G401 (cell line): ENCODE results near the gene TACC3. TPM values are rescaled to one million over a fixed set of nuclear protein-coding genes. Genes with fewer than 3 reads are reported as not detected.

Source experiments
- DNase-seq: peaks from one replicate; pipeline ENCODE4 v3.0.0-alpha.2; 2015; ENCODE audit warnings: low spot score
- in situ Hi-C: cut with HindIII; loops from 2 replicates; pipeline ENCODE4 v1.10.0; 2016; ENCODE audit warnings: low sequenced_read_pairs, mixed read lengths
- total RNA-seq: library from RNA; depleted of rRNA; stranded (reverse); fragments of >200 nt; shearing (Covaris generic); gene quantifications from 2 replicates; pipeline ENCODE4 v1.2.3, GENCODE V29; 2014

Gene TACC3
- total RNA-seq, 1 experiment from 2014 or later: 164 TPM

DNA sequence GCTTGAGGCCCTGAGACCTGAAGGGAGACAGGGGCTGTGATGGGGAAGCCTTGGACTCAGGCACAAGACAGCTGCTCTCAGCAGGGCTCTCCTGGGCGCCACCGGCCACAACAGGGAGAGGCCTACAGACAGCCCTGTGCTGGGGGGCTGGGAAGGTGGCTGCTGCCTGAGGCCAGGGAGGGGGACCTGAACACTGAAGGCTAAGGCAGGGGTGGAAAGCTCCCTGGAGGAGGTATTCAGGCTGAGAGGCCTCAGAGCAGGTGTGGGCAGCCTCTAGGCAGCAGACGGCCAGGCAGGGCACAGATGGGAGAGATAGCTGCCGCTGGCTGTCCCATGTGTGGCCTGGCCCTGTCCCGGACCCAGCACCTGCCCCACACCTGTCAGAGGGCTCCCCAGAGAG is 33.0 kb downstream of the TACC3 start:
- no peak for DNase-seq
- in situ Hi-C loops: no loop called here

GRCh38 chr4:1755297-1755696 is 34.0 kb downstream of the TACC3 start:
- in situ Hi-C loops: no loop called here

GRCh38 chr4:1756079-1756478 is 34.8 kb downstream of the TACC3 start:
- DNase-seq: no peak
- in situ Hi-C loops: no loop called here

More at GRCh38 chr4:1755297-1755696, 34.0 kb downstream of the TACC3 start:
- no peak for DNase-seq

DNA sequence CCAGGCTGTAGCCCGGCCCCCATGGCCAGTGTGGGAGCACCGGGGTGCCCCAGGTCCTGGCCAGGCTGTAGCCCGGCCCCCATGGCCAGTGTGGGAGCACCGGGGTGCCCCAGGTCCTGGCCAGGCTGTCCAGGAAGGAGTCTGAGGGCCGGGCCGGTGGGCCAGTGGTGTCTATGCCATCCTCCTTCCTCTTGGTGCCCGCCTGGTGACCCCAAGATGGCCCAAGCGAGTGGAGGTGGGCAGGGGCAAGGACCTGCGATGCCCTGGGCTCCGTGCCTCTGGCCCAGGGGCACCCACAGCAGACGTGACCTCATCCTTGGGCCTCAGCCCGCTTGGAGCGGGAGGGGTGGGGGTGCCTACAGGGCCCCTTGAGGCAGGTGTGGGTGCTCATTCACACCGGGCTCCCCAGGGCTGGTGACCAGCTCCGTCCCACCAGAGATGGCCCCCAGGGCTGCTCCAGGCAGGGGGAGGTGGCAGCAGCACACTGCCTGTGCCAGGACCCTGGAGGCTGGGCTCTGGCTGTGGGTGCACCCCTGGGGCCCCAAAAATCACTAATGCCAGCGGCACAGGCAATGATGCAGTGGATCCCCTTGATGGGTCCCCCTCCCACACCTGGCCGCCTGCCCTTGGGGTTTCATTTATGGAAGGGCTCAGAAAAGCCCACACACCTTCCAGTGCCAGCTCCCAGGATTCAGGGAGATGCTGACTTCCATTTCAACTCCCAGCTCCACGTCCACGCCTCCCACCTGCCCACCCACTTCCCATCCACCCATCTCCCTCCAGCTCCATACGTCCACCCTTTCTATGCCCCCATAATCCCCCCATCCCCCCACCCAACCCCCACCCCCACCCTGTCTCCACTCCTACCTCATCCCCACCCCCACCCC is 35.8 kb downstream of the TACC3 start:
- in situ Hi-C loops: no loop called here
- no peak for DNase-seq

DNA sequence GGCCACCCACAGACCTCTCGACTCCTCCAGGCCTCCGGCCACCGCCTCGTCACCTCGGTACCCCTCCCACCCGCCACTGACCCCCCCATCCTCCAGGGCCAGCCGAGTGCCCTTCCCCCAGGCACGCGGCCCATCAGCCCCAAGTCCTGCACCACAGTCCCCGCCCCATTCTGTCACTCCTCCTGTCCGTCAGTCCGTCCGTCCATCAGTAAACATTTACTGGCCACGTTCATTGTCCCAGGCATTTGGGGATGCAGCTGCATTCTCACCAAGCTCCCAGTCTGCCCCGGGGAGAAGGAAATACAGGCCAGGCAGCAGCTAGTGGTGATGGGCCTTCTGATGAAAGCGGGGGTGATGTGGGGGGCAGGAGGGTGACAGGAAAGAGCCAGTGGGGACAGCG is 36.5 kb downstream of the TACC3 start:
- DNase-seq: no peak
- in situ Hi-C loops: no loop called here

DNA sequence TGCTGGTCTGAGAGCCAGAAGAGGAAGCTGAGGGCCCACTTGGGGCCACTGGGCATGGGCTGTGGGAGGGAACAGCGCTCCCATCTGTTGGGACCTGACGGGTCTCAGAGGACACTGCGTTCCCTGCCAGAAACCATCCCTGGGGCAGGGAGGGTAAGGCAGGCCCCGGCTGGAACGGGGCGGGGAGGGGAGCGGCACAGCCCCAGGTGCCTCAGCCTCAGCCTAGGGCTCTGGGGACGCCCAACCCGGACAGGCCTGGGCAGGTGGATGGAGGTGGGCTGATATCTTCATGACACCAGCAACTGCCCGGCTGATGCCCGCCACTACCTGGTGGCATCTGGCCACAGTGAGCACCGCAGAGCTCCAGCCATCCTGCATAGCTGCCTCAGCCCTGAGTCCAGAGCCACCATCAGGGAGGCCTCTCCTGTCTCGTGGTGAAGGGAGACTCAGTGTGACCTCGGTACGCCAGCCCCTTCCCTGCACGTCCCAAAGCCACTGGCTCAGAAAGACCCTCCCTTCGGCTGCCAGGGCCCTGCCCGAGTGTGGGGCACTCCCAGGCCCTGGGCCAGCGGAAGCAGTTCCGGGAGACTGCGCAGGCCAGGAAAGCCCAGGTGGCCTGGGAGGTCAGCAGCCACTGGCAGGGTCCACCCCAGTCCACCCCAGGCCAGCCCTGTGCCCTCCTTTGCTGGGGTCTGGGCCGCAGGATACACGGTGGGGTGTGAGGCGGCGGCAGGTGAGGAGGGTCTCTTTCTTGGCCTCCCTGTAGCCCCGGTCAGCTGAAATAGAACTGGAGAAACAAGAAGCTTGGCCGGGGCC is 37.2 kb downstream of the TACC3 start:
- in situ Hi-C loops: no loop called here
- no peak for DNase-seq

DNA sequence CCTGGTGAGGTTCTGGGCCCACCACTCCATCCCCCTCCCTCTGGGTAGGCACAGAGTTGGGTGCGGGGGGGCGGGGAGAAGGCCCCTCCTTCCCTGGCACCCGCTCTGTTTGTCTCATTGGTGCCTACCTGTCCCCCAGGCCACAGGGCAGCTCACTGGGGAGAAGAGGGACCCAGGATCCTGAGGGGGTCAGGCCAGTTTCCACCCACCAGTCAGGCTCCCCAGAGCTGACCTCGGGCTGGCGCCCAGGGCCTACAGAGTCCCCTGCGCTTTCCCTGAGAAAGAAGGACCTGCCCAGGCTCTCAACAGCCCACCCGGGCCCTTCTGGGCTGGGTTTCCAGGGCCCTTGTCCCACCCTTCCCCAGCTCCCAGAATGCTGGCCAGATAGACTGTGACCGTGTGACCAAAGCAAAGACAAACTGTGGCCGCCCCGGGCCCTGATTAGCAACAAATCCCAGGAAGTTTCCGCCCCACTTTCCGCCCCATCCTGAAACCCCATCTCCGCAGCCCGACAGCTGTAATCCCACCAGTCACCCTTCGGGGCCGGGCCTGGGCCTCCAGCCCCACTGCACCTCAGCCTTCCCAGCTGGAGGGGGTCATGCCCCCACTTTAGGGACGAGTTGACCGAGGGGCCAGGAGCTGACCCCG is 38.0 kb downstream of the TACC3 start:
- no peak for DNase-seq
- in situ Hi-C loops: no loop called here

DNA sequence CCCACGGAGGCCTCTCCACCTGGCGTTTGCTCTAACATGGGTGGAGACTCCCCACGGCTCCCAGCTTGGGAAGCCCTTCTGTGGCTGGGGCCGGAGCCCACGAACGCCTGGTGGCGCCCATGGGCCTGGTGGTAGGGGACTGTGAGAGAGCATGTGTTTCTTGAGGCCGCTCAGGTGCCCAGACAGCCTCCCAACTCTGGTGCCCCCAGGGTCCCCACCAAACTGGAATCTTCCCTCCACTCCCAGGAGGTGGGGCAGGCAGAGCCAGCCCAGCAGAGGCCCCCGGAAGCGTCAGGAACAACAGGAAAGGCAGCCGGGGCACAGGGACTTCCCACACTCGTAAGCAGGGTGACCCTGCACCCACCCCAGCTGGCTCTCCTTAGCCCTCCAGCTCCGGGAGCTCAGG is 38.5 kb downstream of the TACC3 start:
- DNase-seq: no peak
- in situ Hi-C loops: no loop called here

DNA sequence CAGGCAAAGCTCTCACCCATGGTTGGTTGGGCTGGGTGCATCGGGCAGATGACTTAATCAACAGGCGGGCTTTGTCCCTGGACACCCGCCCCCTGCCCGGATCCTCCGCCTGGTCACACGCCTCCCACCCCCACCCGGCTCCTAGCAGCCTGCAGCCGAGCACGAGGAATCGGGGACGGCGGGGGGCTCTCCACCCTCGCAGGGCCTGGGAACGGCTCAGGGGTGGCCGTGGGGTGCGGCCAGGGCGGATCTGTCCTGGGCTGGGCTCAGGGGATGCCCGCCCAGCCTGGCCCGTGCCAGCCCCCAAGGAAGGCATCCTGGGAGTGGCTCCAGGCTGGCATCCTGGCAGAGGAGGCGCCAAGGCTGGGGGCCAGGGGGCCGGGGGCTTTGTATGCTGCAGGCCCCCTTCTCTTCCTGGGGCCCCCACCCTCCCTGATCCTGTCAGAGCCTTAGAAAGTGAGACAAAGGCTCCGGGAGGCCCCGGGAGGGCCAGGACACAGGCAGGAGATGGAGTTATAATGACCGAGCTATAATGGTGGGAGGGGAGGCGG is 39.3 kb downstream of the TACC3 start:
- DNase-seq: no peak
- in situ Hi-C loops: no loop called here

DNA sequence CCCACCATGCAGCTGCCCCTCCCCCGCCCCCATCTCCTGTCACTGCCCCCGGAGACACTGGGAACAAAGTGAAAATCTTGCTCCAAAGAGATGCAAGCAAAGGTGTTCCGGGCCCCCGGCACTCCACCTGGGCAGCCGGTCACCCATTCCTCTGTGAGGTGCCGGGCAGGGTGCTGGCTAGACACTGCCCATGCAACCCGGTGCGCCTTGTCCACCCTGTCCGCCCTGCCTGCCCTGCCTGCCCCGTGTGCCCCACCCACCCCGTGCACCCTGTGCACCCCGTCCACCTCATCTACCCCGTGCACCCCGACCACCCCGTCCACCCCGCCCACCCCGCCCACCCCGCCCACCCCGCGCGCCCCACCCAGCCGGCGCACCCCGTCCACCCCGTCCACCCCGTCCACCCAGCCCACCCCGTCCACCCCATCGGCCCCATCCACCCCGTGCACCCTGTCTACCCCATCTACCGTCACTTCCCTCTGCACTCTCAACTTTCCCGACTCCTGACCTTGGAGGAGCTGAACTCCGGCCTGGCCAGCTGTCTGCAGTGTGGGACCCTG is 39.9 kb downstream of the TACC3 start:
- in situ Hi-C loops: no loop called here
- DNase-seq: no peak

DNA sequence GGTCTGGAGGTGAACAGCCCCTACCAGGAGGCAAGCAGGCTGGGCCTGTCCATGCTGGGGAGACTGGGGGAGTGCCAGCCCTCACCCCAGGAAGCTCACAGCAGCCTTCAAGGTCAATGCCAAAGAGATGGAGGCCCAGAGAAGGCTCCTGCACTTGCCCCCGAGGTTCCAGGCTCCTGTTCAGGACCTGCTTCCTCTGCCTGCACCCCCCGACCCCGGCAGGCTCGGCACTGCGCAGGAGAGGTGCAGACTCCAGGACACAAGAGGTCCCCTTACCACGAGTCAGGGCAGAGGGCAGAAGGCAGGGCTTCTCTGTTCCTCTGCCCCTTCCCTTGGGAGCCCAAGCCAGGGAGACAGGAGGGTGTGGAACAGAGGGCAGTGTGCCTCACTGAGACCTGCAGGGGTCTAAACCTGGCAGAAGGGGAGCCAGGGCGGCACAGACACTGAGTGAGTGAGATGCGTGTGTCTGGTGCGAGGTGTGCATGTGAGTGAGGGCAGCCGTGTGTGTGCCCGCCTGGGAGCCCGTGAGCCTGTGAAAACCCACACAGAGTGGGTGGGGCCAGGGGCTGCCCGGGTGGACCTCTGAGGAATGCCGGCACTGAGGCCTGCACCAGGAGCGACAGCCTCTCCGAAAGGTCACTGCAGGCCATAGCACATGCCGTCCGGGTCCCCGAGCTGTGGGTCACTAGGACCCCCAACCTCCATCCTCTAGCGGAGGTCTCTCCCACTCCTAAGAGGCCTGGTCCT is 41.1 kb downstream of the TACC3 start:
- in situ Hi-C loops: no loop called here
- DNase-seq: no peak

GRCh38 chr4:1763070-1763549 is 41.8 kb downstream of the TACC3 start:
- in situ Hi-C loops: no loop called here
- DNase-seq: no peak

DNA sequence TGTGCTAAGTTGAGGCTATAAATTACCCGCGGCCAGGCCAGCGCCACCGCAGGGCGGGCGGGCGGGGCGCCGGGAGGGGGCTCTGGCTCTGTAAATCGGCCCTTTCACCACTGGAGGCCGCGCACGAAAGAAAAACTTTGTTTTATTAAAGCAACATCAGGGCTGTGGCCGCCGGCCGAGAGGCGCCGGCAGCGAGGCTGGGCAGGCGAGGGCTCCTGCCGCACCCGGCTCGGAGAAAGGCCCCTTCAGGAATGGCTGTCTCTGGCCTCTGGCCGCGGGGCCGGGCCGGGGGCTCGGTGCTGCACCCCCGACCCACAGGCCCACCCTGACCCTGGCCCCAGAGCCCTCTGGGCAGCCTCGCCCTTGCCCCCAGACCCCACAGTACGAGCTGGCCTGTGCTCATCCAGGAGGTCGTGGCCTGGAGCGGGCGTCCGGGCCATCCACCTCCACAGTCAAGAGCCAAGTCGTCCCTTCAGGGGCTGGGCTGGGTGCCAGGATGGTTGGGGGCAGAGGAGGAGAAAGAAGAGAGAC is 42.3 kb downstream of the TACC3 start:
- DNase-seq: no peak
- in situ Hi-C loops: no loop called here

- no peak for DNase-seq
- in situ Hi-C loops: no loop called here
These were observed 43.3 kb downstream of the TACC3 start for GRCh38 chr4:1764670-1765069.

- in situ Hi-C loops: no loop called here
- DNase-seq: no peak
These were observed 44.2 kb downstream of the TACC3 start for GRCh38 chr4:1765409-1766072.

GRCh38 chr4:1766106-1767060 is 45.1 kb downstream of the TACC3 start:
- in situ Hi-C loops: no loop called here
- DNase-seq: no peak
